Central memory CD4-positive, alpha-beta T cell (primary cell): ENCODE results near the gene RAD51B.
"Not testable (repeated sequence)": the region's sequence is repeated elsewhere in the genome, so short reads cannot be mapped to it uniquely, and the experiment has no call there.

ENCODE experiments used
- DNase-seq: peaks from one replicate; pipeline ENCODE4 v3.0.0; 2022

RAD51B gene

GRCh38 chr14:68181519-68182326 lies 362.1 kb downstream of the RAD51B start:
- DNase-seq = no peak

- peak; percentile 2 for DNase-seq
Measured at GRCh38 chr14:68182492-68182891, 362.9 kb downstream of the RAD51B start.

- not testable (repeated sequence) for DNase-seq
Measured at GRCh38 chr14:68186500-68187276, 367.1 kb downstream of the RAD51B start.

GRCh38 chr14:68188174-68188573 lies 368.6 kb downstream of the RAD51B start:
- DNase-seq = no peak

- DNase-seq = no peak
Measured at GRCh38 chr14:68190032-68190431, 370.5 kb downstream of the RAD51B start.

GRCh38 chr14:68191567-68192321 lies 372.2 kb downstream of the RAD51B start:
- DNase-seq = no peak

- no peak for DNase-seq
Measured at GRCh38 chr14:68192935-68193334, 373.4 kb downstream of the RAD51B start.

GRCh38 chr14:68193970-68194681 lies 374.5 kb downstream of the RAD51B start:
- DNase-seq = no peak

- no peak for DNase-seq
Measured at GRCh38 chr14:68195126-68195525, 375.5 kb downstream of the RAD51B start.

GRCh38 chr14:68198713-68199495 lies 379.3 kb downstream of the RAD51B start:
- DNase-seq = no peak

- DNase-seq = no peak
Measured at GRCh38 chr14:68199554-68200151, 380.1 kb downstream of the RAD51B start.

- DNase-seq = no peak
Measured at GRCh38 chr14:68203871-68204270, 384.3 kb downstream of the RAD51B start.

GRCh38 chr14:68208218-68208617 lies 388.6 kb downstream of the RAD51B start:
- no peak for DNase-seq

GRCh38 chr14:68208626-68209317 lies 389.2 kb downstream of the RAD51B start:
- DNase-seq = peak; percentile 22

- peak; percentile 72 for DNase-seq
Measured at GRCh38 chr14:68210729-68211299, 391.2 kb downstream of the RAD51B start.

GRCh38 chr14:68211421-68211820 lies 391.8 kb downstream of the RAD51B start:
- DNase-seq = no peak

GRCh38 chr14:68211886-68212285 lies 392.3 kb downstream of the RAD51B start:
- no peak for DNase-seq

- no peak for DNase-seq
Measured at GRCh38 chr14:68212361-68212760, 392.8 kb downstream of the RAD51B start.

- DNase-seq = no peak
Measured at GRCh38 chr14:68214431-68214830, 394.9 kb downstream of the RAD51B start.

- no peak for DNase-seq
Measured at GRCh38 chr14:68215629-68216028, 396.1 kb downstream of the RAD51B start.
